A375 (cell line): ENCODE data around the gene SLC30A5. TPM values are rescaled to one million over a fixed set of nuclear protein-coding genes. Genes with fewer than 3 reads are reported as not detected.

ENCODE experiments used
- small RNA-seq: library from RNA; depleted of rRNA; stranded (forward); fragments of <200 nt; gene quantifications from one replicate; pipeline ENCODE3, GENCODE V24; 2014
- total RNA-seq: library from RNA; depleted of rRNA; stranded (reverse); fragments of >200 nt; shearing (Covaris generic); gene quantifications from 2 replicates; pipeline ENCODE4 v1.2.3, GENCODE V29; 2014; rRNA removed

The SLC30A5 gene
- total RNA-seq = 42.9 and 69.1 TPM in 2 replicates

DNA sequence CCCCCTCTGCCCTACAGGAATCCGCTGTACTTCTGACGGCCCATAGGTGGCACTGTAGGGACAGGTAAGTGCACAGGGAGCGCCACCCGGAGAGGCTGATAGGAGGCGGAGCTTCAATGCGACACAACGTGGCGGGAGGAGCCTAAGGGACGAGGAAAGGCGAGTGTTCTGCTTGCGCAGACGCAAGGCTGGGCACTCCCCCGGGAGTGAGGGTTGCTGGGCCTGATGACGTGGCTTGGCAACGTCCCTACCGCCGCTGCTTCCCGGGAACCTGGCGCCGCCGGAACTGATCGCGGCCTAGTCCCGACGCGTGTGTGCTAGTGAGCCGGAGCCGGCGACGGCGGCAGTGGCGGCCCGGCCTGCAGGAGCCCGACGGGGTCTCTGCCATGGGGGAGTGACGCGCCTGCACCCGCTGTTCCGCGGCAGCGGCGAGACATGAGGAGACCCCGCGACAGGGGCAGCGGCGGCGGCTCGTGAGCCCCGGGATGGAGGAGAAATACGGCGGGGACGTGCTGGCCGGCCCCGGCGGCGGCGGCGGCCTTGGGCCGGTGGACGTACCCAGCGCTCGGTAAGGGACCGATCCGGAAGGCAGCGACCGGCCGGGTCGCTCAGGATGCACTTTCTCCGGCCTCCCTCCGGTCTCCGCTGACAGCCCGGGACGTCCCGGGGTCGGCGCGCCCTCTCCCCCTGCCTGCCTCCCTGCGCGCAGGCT is at the start of gene SLC30A5:
Gene SLC30A5, plus strand, starts transcription at position 244 of the 712 bp plus-strand sequence. Its CDS starts 242 bp downstream, at position 486.

DNA sequence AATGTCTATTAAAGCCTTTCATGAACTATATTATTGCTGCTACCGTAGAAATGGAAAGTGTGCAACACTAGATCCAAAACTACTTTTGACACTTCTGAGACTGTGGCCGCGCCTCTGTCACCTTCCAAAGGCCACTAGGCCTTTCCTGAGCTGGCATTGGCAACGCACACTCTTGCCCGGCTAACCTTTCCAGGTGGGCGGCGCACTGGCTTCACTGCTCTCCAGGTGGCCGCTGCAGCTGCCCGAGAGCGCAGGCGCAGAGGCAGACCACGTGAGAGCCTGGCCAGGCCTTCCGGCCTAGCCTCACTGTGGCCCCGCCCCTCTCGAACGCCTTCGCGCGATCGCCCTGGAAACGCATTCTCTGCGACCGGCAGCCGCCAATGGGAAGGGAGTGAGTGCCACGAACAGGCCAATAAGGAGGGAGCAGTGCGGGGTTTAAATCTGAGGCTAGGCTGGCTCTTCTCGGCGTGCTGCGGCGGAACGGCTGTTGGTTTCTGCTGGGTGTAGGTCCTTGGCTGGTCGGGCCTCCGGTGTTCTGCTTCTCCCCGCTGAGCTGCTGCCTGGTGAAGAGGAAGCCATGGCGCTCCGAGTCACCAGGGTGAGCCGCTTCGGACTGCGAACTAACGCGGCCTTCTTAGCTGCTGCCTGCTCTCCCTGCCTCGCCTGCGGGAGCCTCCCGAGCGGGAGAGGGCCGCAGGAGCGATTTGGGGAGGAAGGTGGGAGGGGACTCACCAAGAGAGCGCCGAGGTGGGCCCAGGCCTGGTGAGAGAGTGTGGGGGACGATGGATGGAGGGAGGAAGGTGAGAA is 73.1 kb downstream of the SLC30A5 start, which contains the start of gene CCNB1:
Gene CCNB1, plus strand, starts transcription at position 465 of the 807 bp plus-strand sequence. Its CDS starts 113 bp downstream, at position 578.

Small RNAs within 50 kb of the gene (small RNA-seq; reads per million reads assigned to genes)
- not detected for gene SNORA50D
- gene SUMO2P4 = not detected

Other genes starting within 250 kb of the SLC30A5 start
- gene CCNB1, start 73.1 kb downstream of the SLC30A5 start, total RNA-seq = 149 and 179 TPM in 2 replicates
- gene CENPH, start 95.6 kb downstream of the SLC30A5 start, total RNA-seq = 79.0 and 80.6 TPM in 2 replicates
- gene CDK7, start 140.9 kb downstream of the SLC30A5 start, total RNA-seq = 53.7 and 65.3 TPM in 2 replicates
- 5.7 and 6.9 TPM in 2 replicates for gene CCDC125, start 238.8 kb downstream of the SLC30A5 start, total RNA-seq